Measurements from ENCODE around the gene RBBP4. TPM values are rescaled to one million over a fixed set of nuclear protein-coding genes. Genes with fewer than 3 reads are reported as not detected.
A peak's percentile ranks its signal among the peaks of the same experiment; 100 is the strongest.

Gene RBBP4
- total RNA-seq, 4 donors from 2014 or later, result 50.0 to 92.3 (median 53.0) TPM

GRCh38 chr1:32651461-32652073 lies 559 bp downstream of the RBBP4 start:
- ATAC-seq (peak in 1 of 2 donors; percentile 4), DNase-seq (peak in 1 of 2 donors; percentile 2)
- in situ Hi-C loops (cut with MboI; ENCODE audit: low sequenced_read_pairs in 4 of 4) (no loop called here), intact Hi-C loops (cut with DNase I; ENCODE audit: low total_unique reads) (loop anchor here (1.0 to 2.0 kb wide), 3 partner anchors 89 to 257 kb away; partner anchors contain the start of genes BSDC1, S100PBP and YARS1)
- no peaks in the 10 kb centered on the region for H3K9me3 ChIP-seq
- peaks cover 27 to 40% of the 10 kb centered on the region in 2 donors for H3K4me1 ChIP-seq
- peaks cover 0 to 31% of the 10 kb centered on the region in 2 donors for H3K36me3 ChIP-seq
- H3K27ac ChIP-seq, result peak overlapping the region; percentile 93 to 100 (median 100)
- TF ChIP-seq CTCF (IDR thresholded peaks at IDR 0.05 in 4 of 5, conservative IDR thresholded peaks at IDR 0.05 in 1 of 5) (no peak), POLR2A (IDR thresholded peaks at IDR 0.05) (no peak)
- H3K4me3 ChIP-seq, result peak overlapping the region; percentile 77 to 90 (median 82)
- no peaks in the 10 kb centered on the region for H3K27me3 ChIP-seq

GRCh38 chr1:32652244-32652962 lies 1.4 kb downstream of the RBBP4 start:
- H3K4me1 ChIP-seq, result peaks cover 27 to 40% of the 10 kb centered on the region in 2 donors
- DNase-seq, result no peak
- H3K27me3 ChIP-seq, result no peaks in the 10 kb centered on the region
- no peaks in the 10 kb centered on the region for H3K9me3 ChIP-seq
- TF ChIP-seq POLR2A (IDR thresholded peaks at IDR 0.05) (no peak), CTCF (IDR thresholded peaks at IDR 0.05 in 4 of 5, conservative IDR thresholded peaks at IDR 0.05 in 1 of 5) (no peak)
- intact Hi-C loops (cut with DNase I; ENCODE audit: low total_unique reads) (no loop called here), in situ Hi-C loops (cut with MboI; ENCODE audit: low sequenced_read_pairs in 4 of 4) (no loop called here)
- no peak for ATAC-seq
- H3K36me3 ChIP-seq, result peaks cover 0 to 39% of the 10 kb centered on the region in 2 donors
- H3K27ac ChIP-seq, result peak overlapping the region; percentile 93 to 100 (median 100)
- H3K4me3 ChIP-seq, result peak overlapping the region; percentile 77 to 90 (median 82)

GRCh38 chr1:32659581-32659980 lies 8.6 kb downstream of the RBBP4 start:
- in situ Hi-C loops (cut with MboI; ENCODE audit: low sequenced_read_pairs in 4 of 4) (no loop called here), intact Hi-C loops (cut with DNase I; ENCODE audit: low total_unique reads) (no loop called here)
- peaks cover 3 to 84% of the 10 kb centered on the region in 2 donors for H3K36me3 ChIP-seq
- no peaks in the 10 kb centered on the region for H3K9me3 ChIP-seq
- DNase-seq, result no peak
- H3K27me3 ChIP-seq, result no peaks in the 10 kb centered on the region
- no peaks in the 10 kb centered on the region for H3K4me1 ChIP-seq
- no peak for TF ChIP-seq POLR2A (IDR thresholded peaks at IDR 0.05)
- TF ChIP-seq CTCF (IDR thresholded peaks at IDR 0.05 in 4 of 5, conservative IDR thresholded peaks at IDR 0.05 in 1 of 5), result no peak
- no peak overlapping the region for H3K27ac ChIP-seq
- ATAC-seq, result no peak
- H3K4me3 ChIP-seq, result no peak overlapping the region

- no peak for TF ChIP-seq CTCF (IDR thresholded peaks at IDR 0.05 in 4 of 5, conservative IDR thresholded peaks at IDR 0.05 in 1 of 5)
- TF ChIP-seq POLR2A (IDR thresholded peaks at IDR 0.05), result no peak
- Histone ChIP-seq H3K4me1 (no peaks in the 10 kb centered on the region), H3K27ac (no peak overlapping the region), H3K36me3 (peaks cover 3 to 92% of the 10 kb centered on the region in 2 donors), H3K4me3 (no peak overlapping the region), H3K27me3 (no peaks in the 10 kb centered on the region), H3K9me3 (no peaks in the 10 kb centered on the region)
- DNase-seq (no peak), ATAC-seq (no peak)
- in situ Hi-C loops (cut with MboI; ENCODE audit: low sequenced_read_pairs in 4 of 4), result no loop called here
- intact Hi-C loops (cut with DNase I; ENCODE audit: low total_unique reads), result no loop called here
Measured at GRCh38 chr1:32665915-32666314, 14.9 kb downstream of the RBBP4 start.

Measured in gastrocnemius medialis (tissue), 4 donors.